ENCODE results near the gene GPR152. TPM values are rescaled to one million over a fixed set of nuclear protein-coding genes. Genes with fewer than 3 reads are reported as not detected.

The GPR152 gene, protein sequence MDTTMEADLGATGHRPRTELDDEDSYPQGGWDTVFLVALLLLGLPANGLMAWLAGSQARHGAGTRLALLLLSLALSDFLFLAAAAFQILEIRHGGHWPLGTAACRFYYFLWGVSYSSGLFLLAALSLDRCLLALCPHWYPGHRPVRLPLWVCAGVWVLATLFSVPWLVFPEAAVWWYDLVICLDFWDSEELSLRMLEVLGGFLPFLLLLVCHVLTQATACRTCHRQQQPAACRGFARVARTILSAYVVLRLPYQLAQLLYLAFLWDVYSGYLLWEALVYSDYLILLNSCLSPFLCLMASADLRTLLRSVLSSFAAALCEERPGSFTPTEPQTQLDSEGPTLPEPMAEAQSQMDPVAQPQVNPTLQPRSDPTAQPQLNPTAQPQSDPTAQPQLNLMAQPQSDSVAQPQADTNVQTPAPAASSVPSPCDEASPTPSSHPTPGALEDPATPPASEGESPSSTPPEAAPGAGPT
- not detected for total RNA-seq
- not detected for polyA plus RNA-seq (2013, experiment 1 of 2)
- polyA plus RNA-seq (2013, experiment 2 of 2): not detected
- long read RNA-seq, experiment 1: 0 reads
- long read RNA-seq, experiment 2: 0 reads
- long read RNA-seq, experiment 3: 0 reads
- long read RNA-seq, experiment 4: 0 reads

DNA sequence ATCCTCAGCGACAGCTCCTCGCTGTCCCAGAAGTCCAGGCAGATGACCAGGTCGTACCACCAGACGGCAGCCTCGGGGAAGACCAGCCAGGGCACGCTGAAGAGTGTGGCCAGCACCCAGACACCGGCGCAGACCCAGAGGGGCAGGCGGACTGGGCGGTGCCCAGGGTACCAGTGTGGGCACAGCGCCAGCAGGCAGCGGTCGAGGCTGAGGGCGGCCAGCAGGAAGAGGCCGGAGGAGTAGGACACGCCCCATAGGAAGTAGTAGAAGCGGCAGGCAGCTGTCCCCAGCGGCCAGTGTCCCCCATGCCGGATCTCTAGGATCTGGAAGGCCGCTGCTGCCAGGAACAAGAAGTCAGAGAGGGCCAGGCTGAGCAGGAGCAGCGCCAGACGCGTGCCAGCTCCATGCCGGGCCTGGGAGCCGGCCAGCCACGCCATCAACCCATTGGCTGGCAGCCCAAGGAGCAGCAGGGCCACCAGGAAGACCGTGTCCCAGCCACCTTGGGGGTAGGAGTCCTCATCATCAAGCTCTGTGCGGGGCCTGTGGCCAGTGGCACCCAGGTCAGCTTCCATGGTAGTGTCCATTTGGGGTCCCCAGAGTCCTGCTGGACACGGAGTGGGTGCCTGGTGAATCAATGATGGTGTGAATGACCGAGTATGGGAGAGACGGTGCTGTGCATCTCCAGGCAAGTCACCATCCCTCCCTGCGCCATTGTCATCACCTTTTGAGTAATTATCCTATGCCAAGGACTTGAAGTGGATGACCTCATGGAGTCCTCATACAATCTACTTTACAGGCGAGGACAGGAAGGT is at the start of gene GPR152:
TSS of gene GPR152 (minus strand) at position 589 of the 812 bp plus-strand sequence. CDS start at position 584, 5 bp downstream.
- Mint-ChIP-seq H3K9me3 (no peaks in the 10 kb centered on the region), H3K27ac (no peak within 1 kb of the TSS), H3K4me3 (no peak within 1 kb of the TSS), H3K36me3 (ENCODE audit: low read depth) (no peaks in the 10 kb centered on the region), H3K27me3 (ENCODE audit: insufficient read depth) (peaks cover under 1% of the 10 kb centered on the region), H3K4me1 (no peaks in the 10 kb centered on the region)
- peak; percentile 40 for DNase-seq
- WGBS, 2 experiments (ENCODE audit: insufficient coverage in 1 of 2, insufficient read length in 1 of 2): 94% methylated on average over 26 to 33 of the region's 33 CpGs
- TF ChIP-seq, protein P1, sequence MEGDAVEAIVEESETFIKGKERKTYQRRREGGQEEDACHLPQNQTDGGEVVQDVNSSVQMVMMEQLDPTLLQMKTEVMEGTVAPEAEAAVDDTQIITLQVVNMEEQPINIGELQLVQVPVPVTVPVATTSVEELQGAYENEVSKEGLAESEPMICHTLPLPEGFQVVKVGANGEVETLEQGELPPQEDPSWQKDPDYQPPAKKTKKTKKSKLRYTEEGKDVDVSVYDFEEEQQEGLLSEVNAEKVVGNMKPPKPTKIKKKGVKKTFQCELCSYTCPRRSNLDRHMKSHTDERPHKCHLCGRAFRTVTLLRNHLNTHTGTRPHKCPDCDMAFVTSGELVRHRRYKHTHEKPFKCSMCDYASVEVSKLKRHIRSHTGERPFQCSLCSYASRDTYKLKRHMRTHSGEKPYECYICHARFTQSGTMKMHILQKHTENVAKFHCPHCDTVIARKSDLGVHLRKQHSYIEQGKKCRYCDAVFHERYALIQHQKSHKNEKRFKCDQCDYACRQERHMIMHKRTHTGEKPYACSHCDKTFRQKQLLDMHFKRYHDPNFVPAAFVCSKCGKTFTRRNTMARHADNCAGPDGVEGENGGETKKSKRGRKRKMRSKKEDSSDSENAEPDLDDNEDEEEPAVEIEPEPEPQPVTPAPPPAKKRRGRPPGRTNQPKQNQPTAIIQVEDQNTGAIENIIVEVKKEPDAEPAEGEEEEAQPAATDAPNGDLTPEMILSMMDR (conservative IDR thresholded peaks at IDR 0.05): no peak
- H3K9ac ChIP-seq (ENCODE audit: extremely low read depth, low read length, poor library complexity, severe bottlenecking): no peak within 1 kb of the TSS
- no peaks in the 10 kb centered on the region for H3K4me1 ChIP-seq (ENCODE audit: control insufficient read depth, insufficient read depth, low read length)
- no peaks in the 10 kb centered on the region for H3K36me3 ChIP-seq (ENCODE audit: control insufficient read depth, insufficient read depth, low read length)
- no peak within 1 kb of the TSS for H3K27ac ChIP-seq (ENCODE audit: low read depth, low read length)
- no peaks in the 10 kb centered on the region for H3K27me3 ChIP-seq (ENCODE audit: control insufficient read depth, insufficient read depth, low read length, poor library complexity, severe bottlenecking)
- H3K4me3 ChIP-seq (ENCODE audit: low read length): no peak within 1 kb of the TSS
- no peaks in the 10 kb centered on the region for H3K9me3 ChIP-seq (ENCODE audit: control insufficient read depth, low read length)

DNA sequence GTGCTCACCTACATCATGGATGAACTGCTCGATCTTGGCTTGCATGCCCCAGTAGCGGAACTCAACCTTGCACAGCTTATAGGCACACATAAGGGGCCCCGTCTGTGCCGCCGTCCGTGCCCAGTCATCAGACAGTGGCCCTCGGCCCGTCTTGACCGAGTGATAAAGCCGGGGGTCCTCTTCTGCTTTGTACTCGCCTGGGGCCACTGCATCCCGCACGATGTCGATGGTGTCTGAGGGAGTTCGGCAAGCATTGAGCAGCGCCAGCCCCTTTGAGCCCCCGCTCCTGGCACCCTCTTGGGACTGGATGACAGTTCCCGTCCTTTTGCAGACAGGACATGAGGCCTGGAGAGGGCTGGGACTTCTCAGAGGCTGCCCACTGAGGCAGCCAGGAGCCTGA is 49.3 kb upstream of the GPR152 start:
- H3K4me1 ChIP-seq (ENCODE audit: control insufficient read depth, insufficient read depth, low read length): peaks cover 11% of the 10 kb centered on the region
- no peak overlapping the region for H3K9ac ChIP-seq (ENCODE audit: extremely low read depth, low read length, poor library complexity, severe bottlenecking)
- no peaks in the 10 kb centered on the region for H3K27me3 ChIP-seq (ENCODE audit: control insufficient read depth, insufficient read depth, low read length, poor library complexity, severe bottlenecking)
- H3K36me3 ChIP-seq (ENCODE audit: control insufficient read depth, insufficient read depth, low read length): peaks cover 33% of the 10 kb centered on the region
- Mint-ChIP-seq H3K9me3 (no peaks in the 10 kb centered on the region), H3K27me3 (ENCODE audit: insufficient read depth) (peaks cover 4% of the 10 kb centered on the region), H3K36me3 (ENCODE audit: low read depth) (peaks cover 27% of the 10 kb centered on the region), H3K4me3 (no peak overlapping the region), H3K4me1 (peaks cover 13% of the 10 kb centered on the region), H3K27ac (no peak overlapping the region)
- no peak for DNase-seq
- H3K9me3 ChIP-seq (ENCODE audit: control insufficient read depth, low read length): no peaks in the 10 kb centered on the region
- H3K27ac ChIP-seq (ENCODE audit: low read depth, low read length): no peak overlapping the region
- WGBS, 2 experiments (ENCODE audit: insufficient coverage in 1 of 2, insufficient read length in 1 of 2): 97 to 99% methylated on average over 12 to 18 of the region's 18 CpGs
- no peak overlapping the region for H3K4me3 ChIP-seq (ENCODE audit: low read length)
- TF ChIP-seq, protein P1 (conservative IDR thresholded peaks at IDR 0.05): no peak

Data from endodermal cell (in vitro differentiated cells).